Retina (tissue), 1 donor: ENCODE data around the gene CHMP3.
"Not testable (repeated sequence)": the region's sequence is repeated elsewhere in the genome, so short reads cannot be mapped to it uniquely, and the experiment has no call there.

Experiments
- DNase-seq: peaks from one replicate; pipeline ENCODE4 v3.0.0-alpha.2; 2016

Gene CHMP3

GRCh38 chr2:86500325-86501083 lies 62.7 kb downstream of the CHMP3 start:
- no peak for DNase-seq

GRCh38 chr2:86499326-86499725 lies 63.9 kb downstream of the CHMP3 start:
- no peak for DNase-seq

GRCh38 chr2:86498468-86499260 lies 64.6 kb downstream of the CHMP3 start:
- DNase-seq = no peak

- not testable (repeated sequence) for DNase-seq
Measured at GRCh38 chr2:86496391-86496790, 66.9 kb downstream of the CHMP3 start.

- no peak for DNase-seq
Measured at GRCh38 chr2:86492048-86492453, 71.2 kb downstream of the CHMP3 start.

GRCh38 chr2:86491088-86491487 lies 72.2 kb downstream of the CHMP3 start:
- DNase-seq = no peak

GRCh38 chr2:86490245-86490644 lies 73.0 kb downstream of the CHMP3 start:
- DNase-seq = no peak

GRCh38 chr2:86489542-86489941 lies 73.7 kb downstream of the CHMP3 start:
- DNase-seq = no peak

- DNase-seq = no peak
Measured at GRCh38 chr2:86488561-86489250, 74.5 kb downstream of the CHMP3 start.

GRCh38 chr2:86487062-86487461 lies 76.2 kb downstream of the CHMP3 start:
- DNase-seq = no peak

- DNase-seq = no peak
Measured at GRCh38 chr2:86485802-86486201, 77.4 kb downstream of the CHMP3 start.

- DNase-seq = no peak
Measured at GRCh38 chr2:86485103-86485502, 78.1 kb downstream of the CHMP3 start.

GRCh38 chr2:86484385-86484784 lies 78.9 kb downstream of the CHMP3 start:
- no peak for DNase-seq

GRCh38 chr2:86482034-86482433 lies 81.2 kb downstream of the CHMP3 start:
- DNase-seq = no peak

- DNase-seq = no peak
Measured at GRCh38 chr2:86480105-86480504, 83.1 kb downstream of the CHMP3 start.

- DNase-seq = no peak
Measured at GRCh38 chr2:86477349-86477748, 85.9 kb downstream of the CHMP3 start.

GRCh38 chr2:86476918-86477317 lies 86.3 kb downstream of the CHMP3 start:
- no peak for DNase-seq

GRCh38 chr2:86476092-86476491 lies 87.2 kb downstream of the CHMP3 start:
- no peak for DNase-seq

- DNase-seq = no peak
Measured at GRCh38 chr2:86471637-86472036, 91.6 kb downstream of the CHMP3 start.

- DNase-seq = no peak
Measured at GRCh38 chr2:86470890-86471289, 92.4 kb downstream of the CHMP3 start.

GRCh38 chr2:86468162-86469033 lies 94.8 kb downstream of the CHMP3 start:
- DNase-seq = no peak

- DNase-seq = no peak
Measured at GRCh38 chr2:86466306-86466705, 96.9 kb downstream of the CHMP3 start.

- DNase-seq = no peak
Measured at GRCh38 chr2:86464652-86465051, 98.6 kb downstream of the CHMP3 start.
